ENCODE data around the gene TRAPPC5.
A peak's percentile ranks its signal among the peaks of the same experiment; 100 is the strongest.

GRCh38 chr19:7677669-7678311, 2.8 kb upstream of the TRAPPC5 start:
- TF ChIP-seq CTCF (IDR thresholded peaks at IDR 0.05 in 8 of 11, conservative IDR thresholded peaks at IDR 0.05 in 3 of 11): peak in 1 of 11 experiments; percentile 17
- TF ChIP-seq POLR2A (IDR thresholded peaks at IDR 0.05): no peak
- peak; percentile 19 to 50 (median 29) for TF ChIP-seq POLR2AphosphoS5 (IDR thresholded peaks at IDR 0.05)

Measured in spleen (tissue), 7 donors.